Measurements from ENCODE around the gene ME3. TPM values are rescaled to one million over a fixed set of nuclear protein-coding genes. Genes with fewer than 3 reads are reported as not detected.
"Not testable (repeated sequence)": the region's sequence is repeated elsewhere in the genome, so short reads cannot be mapped to it uniquely, and the experiment has no call there.

ME3 gene
- total and polyA plus RNA-seq, 2 donors (not counting 1 experiment from before 2014, with no cell fraction given): 8.8 to 50.7 TPM

- H3K9me3 ChIP-seq (ENCODE audit: control insufficient read depth, insufficient read depth, low read depth, low read length): no peaks in the 10 kb centered on the region
- H3K9ac ChIP-seq (ENCODE audit: insufficient read depth, low read length): no peak overlapping the region
- H3K27ac ChIP-seq (ENCODE audit: insufficient read depth, low read length): no peak overlapping the region
- H2AFZ ChIP-seq (ENCODE audit: low read length): no peak overlapping the region
- H3K79me2 ChIP-seq (ENCODE audit: control insufficient read depth, insufficient read depth, low read length): no peaks in the 10 kb centered on the region
- H3K4me1 ChIP-seq (ENCODE audit: control insufficient read depth, extremely low read depth, insufficient read depth, low read length): peaks cover 13% of the 10 kb centered on the region
- TF ChIP-seq EZH2 (IDR thresholded peaks at IDR 0.05; ENCODE audit: low read length, missing control alignments) (no peak), CTCF (conservative IDR thresholded peaks at IDR 0.05 in 1 of 2, IDR thresholded peaks at IDR 0.05 in 1 of 2; ENCODE audit: low read depth in 1 of 2, low read length in 2 of 2) (no peak)
- no peak for DNase-seq (ENCODE audit: low read depth in 2 of 2)
- no peaks in the 10 kb centered on the region for H3K36me3 ChIP-seq (ENCODE audit: control insufficient read depth, insufficient read depth, low read length)
- H3K4me3 ChIP-seq (replicated peaks in 1 of 4; ENCODE audit: control extremely low read depth in 1 of 4, insufficient read depth in 1 of 4, low read depth in 3 of 4, low read length in 4 of 4): no peak overlapping the region
- no peaks in the 10 kb centered on the region for H3K27me3 ChIP-seq (ENCODE audit: control insufficient read depth, insufficient read depth, low read length)
- no peaks in the 10 kb centered on the region for H4K20me1 ChIP-seq (ENCODE audit: control insufficient read depth, extremely low read depth, insufficient read depth, low read length)
- no peak overlapping the region for H3K4me2 ChIP-seq (ENCODE audit: extremely low read depth, insufficient read depth, low read length)
Observed at GRCh38 chr11:86550757-86551156, 121.7 kb downstream of the ME3 start.

GRCh38 chr11:86548271-86548917, 124.0 kb downstream of the ME3 start:
- Histone ChIP-seq H3K4me1 (ENCODE audit: control insufficient read depth, extremely low read depth, insufficient read depth, low read length) (peaks cover 13% of the 10 kb centered on the region), H3K27me3 (ENCODE audit: control insufficient read depth, insufficient read depth, low read length) (no peaks in the 10 kb centered on the region), H3K36me3 (ENCODE audit: control insufficient read depth, insufficient read depth, low read length) (no peaks in the 10 kb centered on the region), H3K9me3 (ENCODE audit: control insufficient read depth, insufficient read depth, low read depth, low read length) (no peaks in the 10 kb centered on the region), H3K9ac (ENCODE audit: insufficient read depth, low read length) (no peak overlapping the region), H4K20me1 (ENCODE audit: control insufficient read depth, extremely low read depth, insufficient read depth, low read length) (no peaks in the 10 kb centered on the region), H3K4me2 (ENCODE audit: extremely low read depth, insufficient read depth, low read length) (peak overlapping the region; percentile 10), H3K4me3 (replicated peaks in 1 of 4; ENCODE audit: control extremely low read depth in 1 of 4, insufficient read depth in 1 of 4, low read depth in 3 of 4, low read length in 4 of 4) (no peak overlapping the region), H3K79me2 (ENCODE audit: control insufficient read depth, insufficient read depth, low read length) (no peaks in the 10 kb centered on the region), H2AFZ (ENCODE audit: low read length) (no peak overlapping the region), H3K27ac (ENCODE audit: insufficient read depth, low read length) (no peak overlapping the region)
- no peak for TF ChIP-seq EZH2 (IDR thresholded peaks at IDR 0.05; ENCODE audit: low read length, missing control alignments)
- DNase-seq (ENCODE audit: low read depth in 2 of 2): peak; percentile 56 to 85

- Histone ChIP-seq H3K79me2 (ENCODE audit: control insufficient read depth, insufficient read depth, low read length) (no peaks in the 10 kb centered on the region), H3K27ac (ENCODE audit: insufficient read depth, low read length) (no peak overlapping the region), H3K4me1 (ENCODE audit: control insufficient read depth, extremely low read depth, insufficient read depth, low read length) (peaks cover 13% of the 10 kb centered on the region), H4K20me1 (ENCODE audit: control insufficient read depth, extremely low read depth, insufficient read depth, low read length) (no peaks in the 10 kb centered on the region), H3K27me3 (ENCODE audit: control insufficient read depth, insufficient read depth, low read length) (no peaks in the 10 kb centered on the region), H3K9ac (ENCODE audit: insufficient read depth, low read length) (no peak overlapping the region), H3K9me3 (ENCODE audit: control insufficient read depth, insufficient read depth, low read depth, low read length) (no peaks in the 10 kb centered on the region), H3K36me3 (ENCODE audit: control insufficient read depth, insufficient read depth, low read length) (no peaks in the 10 kb centered on the region), H2AFZ (ENCODE audit: low read length) (no peak overlapping the region), H3K4me2 (ENCODE audit: extremely low read depth, insufficient read depth, low read length) (no peak overlapping the region), H3K4me3 (replicated peaks in 1 of 4; ENCODE audit: control extremely low read depth in 1 of 4, insufficient read depth in 1 of 4, low read depth in 3 of 4, low read length in 4 of 4) (no peak overlapping the region)
- no peak for TF ChIP-seq EZH2 (IDR thresholded peaks at IDR 0.05; ENCODE audit: low read length, missing control alignments)
- TF ChIP-seq CTCF (conservative IDR thresholded peaks at IDR 0.05 in 1 of 2, IDR thresholded peaks at IDR 0.05 in 1 of 2; ENCODE audit: low read depth in 1 of 2, low read length in 2 of 2): no peak
- DNase-seq (ENCODE audit: low read depth in 2 of 2): no peak
Observed at GRCh38 chr11:86547727-86548126, 124.7 kb downstream of the ME3 start.

- H3K79me2 ChIP-seq (ENCODE audit: control insufficient read depth, insufficient read depth, low read length); H3K9me3 ChIP-seq (ENCODE audit: control insufficient read depth, insufficient read depth, low read depth, low read length); H3K9ac ChIP-seq (ENCODE audit: insufficient read depth, low read length); H3K27me3 ChIP-seq (ENCODE audit: control insufficient read depth, insufficient read depth, low read length); H3K4me2 ChIP-seq (ENCODE audit: extremely low read depth, insufficient read depth, low read length); H3K4me1 ChIP-seq (ENCODE audit: control insufficient read depth, extremely low read depth, insufficient read depth, low read length); DNase-seq (ENCODE audit: low read depth in 2 of 2); H3K36me3 ChIP-seq (ENCODE audit: control insufficient read depth, insufficient read depth, low read length); H2AFZ ChIP-seq (ENCODE audit: low read length); H4K20me1 ChIP-seq (ENCODE audit: control insufficient read depth, extremely low read depth, insufficient read depth, low read length); H3K4me3 ChIP-seq (replicated peaks in 1 of 4; ENCODE audit: control extremely low read depth in 1 of 4, insufficient read depth in 1 of 4, low read depth in 3 of 4, low read length in 4 of 4); H3K27ac ChIP-seq (ENCODE audit: insufficient read depth, low read length): not testable (repeated sequence)
Observed at GRCh38 chr11:86541299-86541698, 131.1 kb downstream of the ME3 start.

Data from fibroblast of lung (primary cell).